ENCODE results near the gene KIF26B. TPM values are rescaled to one million over a fixed set of nuclear protein-coding genes. Genes with fewer than 3 reads are reported as not detected.

The KIF26B gene
- total RNA-seq, 3 donors from 2014 or later (not counting 1 experiment from before 2014, with no cell fraction given), result 0.16 to 0.96 (median 0.18) TPM

DNA sequence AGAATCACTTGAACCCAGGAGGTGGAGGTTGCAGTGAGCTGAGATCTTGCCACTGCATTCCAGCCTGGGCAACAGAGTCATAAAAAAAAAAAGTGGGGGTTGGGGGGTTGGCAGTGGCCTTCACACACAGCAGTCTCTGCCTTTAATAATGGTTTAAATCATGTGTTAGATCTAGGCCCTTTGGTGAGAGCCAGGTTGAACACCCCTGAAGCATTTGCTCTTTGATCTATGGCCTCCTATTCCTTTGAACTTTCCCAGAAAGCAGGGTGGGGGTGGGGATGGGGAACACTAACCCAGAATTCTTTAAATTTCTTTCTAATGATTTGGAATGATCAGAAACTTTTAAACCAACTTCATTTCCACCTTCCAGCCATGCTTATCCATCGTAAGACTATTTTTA, 313.0 kb downstream of the KIF26B start:
- Mint-ChIP-seq H3K4me3 (no peak overlapping the region), H3K9me3 (no peaks in the 10 kb centered on the region), H3K27ac (no peak overlapping the region), H3K36me3 (no peaks in the 10 kb centered on the region), H3K27me3 (ENCODE audit: low read depth in 2 of 2) (peaks cover 0 to 3% of the 10 kb centered on the region in 2 donors), H3K4me1 (peaks cover 0 to 8% of the 10 kb centered on the region in 2 donors)
- intact Hi-C loops (cut with micrococcal nuclease), result no loop called here
- H3K9me3 ChIP-seq (ENCODE audit: control insufficient read depth, insufficient read depth, low read length), result no peaks in the 10 kb centered on the region
- ATAC-seq (no peak), DNase-seq (no peak)
- WGBS (ENCODE audit: insufficient coverage), result 83% methylated on average over 1 of the region's 1 CpG
- TF ChIP-seq, protein P1, sequence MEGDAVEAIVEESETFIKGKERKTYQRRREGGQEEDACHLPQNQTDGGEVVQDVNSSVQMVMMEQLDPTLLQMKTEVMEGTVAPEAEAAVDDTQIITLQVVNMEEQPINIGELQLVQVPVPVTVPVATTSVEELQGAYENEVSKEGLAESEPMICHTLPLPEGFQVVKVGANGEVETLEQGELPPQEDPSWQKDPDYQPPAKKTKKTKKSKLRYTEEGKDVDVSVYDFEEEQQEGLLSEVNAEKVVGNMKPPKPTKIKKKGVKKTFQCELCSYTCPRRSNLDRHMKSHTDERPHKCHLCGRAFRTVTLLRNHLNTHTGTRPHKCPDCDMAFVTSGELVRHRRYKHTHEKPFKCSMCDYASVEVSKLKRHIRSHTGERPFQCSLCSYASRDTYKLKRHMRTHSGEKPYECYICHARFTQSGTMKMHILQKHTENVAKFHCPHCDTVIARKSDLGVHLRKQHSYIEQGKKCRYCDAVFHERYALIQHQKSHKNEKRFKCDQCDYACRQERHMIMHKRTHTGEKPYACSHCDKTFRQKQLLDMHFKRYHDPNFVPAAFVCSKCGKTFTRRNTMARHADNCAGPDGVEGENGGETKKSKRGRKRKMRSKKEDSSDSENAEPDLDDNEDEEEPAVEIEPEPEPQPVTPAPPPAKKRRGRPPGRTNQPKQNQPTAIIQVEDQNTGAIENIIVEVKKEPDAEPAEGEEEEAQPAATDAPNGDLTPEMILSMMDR (IDR thresholded peaks at IDR 0.05), result no peak
- H3K27me3 ChIP-seq (ENCODE audit: control insufficient read depth, insufficient read depth, low read length), result no peaks in the 10 kb centered on the region
- H3K4me3 ChIP-seq (ENCODE audit: low read length), result no peak overlapping the region
- H3K27ac ChIP-seq (ENCODE audit: low read length), result no peak overlapping the region
- H3K36me3 ChIP-seq (ENCODE audit: control insufficient read depth, insufficient read depth, low read length), result no peaks in the 10 kb centered on the region
- H3K4me1 ChIP-seq (ENCODE audit: control insufficient read depth, insufficient read depth, low read length), result no peaks in the 10 kb centered on the region

DNA sequence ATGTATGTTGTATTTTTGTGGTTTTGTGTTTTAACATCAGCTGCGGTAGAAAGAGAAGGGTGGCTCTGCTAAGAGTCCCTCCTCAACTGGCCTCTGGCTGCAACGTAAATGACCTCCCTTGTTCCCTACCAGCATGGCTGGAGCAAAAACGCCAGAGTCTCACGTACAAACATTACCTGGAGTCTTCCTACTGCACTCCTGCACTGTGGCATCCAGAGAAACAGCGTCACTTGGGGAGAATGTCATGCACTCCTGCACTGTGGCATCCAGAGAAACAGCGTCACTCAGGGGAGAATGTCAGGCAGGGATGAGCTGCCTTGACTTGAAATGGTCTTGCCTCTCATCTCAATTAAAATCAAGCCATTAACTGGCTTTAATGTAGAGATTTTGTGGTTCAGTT, 314.2 kb downstream of the KIF26B start:
- Histone ChIP-seq H3K4me3 (ENCODE audit: low read length) (no peak overlapping the region), H3K9me3 (ENCODE audit: control insufficient read depth, insufficient read depth, low read length) (no peaks in the 10 kb centered on the region), H3K27me3 (ENCODE audit: control insufficient read depth, insufficient read depth, low read length) (no peaks in the 10 kb centered on the region), H3K36me3 (ENCODE audit: control insufficient read depth, insufficient read depth, low read length) (no peaks in the 10 kb centered on the region), H3K4me1 (ENCODE audit: control insufficient read depth, insufficient read depth, low read length) (no peaks in the 10 kb centered on the region), H3K27ac (ENCODE audit: low read length) (no peak overlapping the region)
- no peak for DNase-seq
- no peaks in the 10 kb centered on the region for H3K36me3 Mint-ChIP-seq
- no peak overlapping the region for H3K27ac Mint-ChIP-seq
- intact Hi-C loops (cut with micrococcal nuclease), result no loop called here
- no peaks in the 10 kb centered on the region for H3K9me3 Mint-ChIP-seq
- H3K4me1 Mint-ChIP-seq, result peaks cover 0 to 4% of the 10 kb centered on the region in 2 donors
- no peak for ATAC-seq
- TF ChIP-seq, protein P1 (IDR thresholded peaks at IDR 0.05), result no peak
- no peak overlapping the region for H3K4me3 Mint-ChIP-seq
- peaks cover 0 to 3% of the 10 kb centered on the region in 2 donors for H3K27me3 Mint-ChIP-seq (ENCODE audit: low read depth in 2 of 2)
- WGBS (ENCODE audit: insufficient coverage), result 85% methylated on average over 6 of the region's 6 CpGs

DNA sequence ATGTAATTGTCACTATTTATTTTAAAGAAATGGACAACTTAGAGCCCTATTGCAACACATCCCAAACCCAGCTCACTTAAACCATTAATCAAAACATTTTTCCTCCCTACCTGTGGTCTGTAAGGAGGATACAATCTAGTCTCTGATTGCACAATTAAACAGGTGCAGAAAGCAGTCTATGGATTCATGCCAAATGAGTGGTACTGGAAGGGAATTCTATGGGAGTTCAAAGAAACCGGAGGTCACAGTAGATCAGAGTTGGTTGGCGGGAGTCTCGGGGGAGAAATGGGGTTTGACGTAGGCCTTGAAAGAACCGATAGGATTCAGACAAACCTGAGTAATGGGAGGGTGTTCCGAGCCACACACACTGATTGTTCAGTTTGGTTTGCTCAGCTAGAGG, 314.9 kb downstream of the KIF26B start:
- H3K4me1 ChIP-seq (ENCODE audit: control insufficient read depth, insufficient read depth, low read length), result no peaks in the 10 kb centered on the region
- ATAC-seq (no peak), DNase-seq (no peak)
- no peaks in the 10 kb centered on the region for H3K36me3 Mint-ChIP-seq
- H3K4me1 Mint-ChIP-seq, result no peaks in the 10 kb centered on the region
- H3K27ac Mint-ChIP-seq, result no peak overlapping the region
- H3K27ac ChIP-seq (ENCODE audit: low read length), result no peak overlapping the region
- no peak overlapping the region for H3K4me3 Mint-ChIP-seq
- no peaks in the 10 kb centered on the region for H3K9me3 Mint-ChIP-seq
- TF ChIP-seq, protein P1 (IDR thresholded peaks at IDR 0.05), result no peak
- H3K27me3 ChIP-seq (ENCODE audit: control insufficient read depth, insufficient read depth, low read length), result no peaks in the 10 kb centered on the region
- no peaks in the 10 kb centered on the region for H3K9me3 ChIP-seq (ENCODE audit: control insufficient read depth, insufficient read depth, low read length)
- WGBS (ENCODE audit: insufficient coverage), result 94% methylated on average over 6 of the region's 6 CpGs
- intact Hi-C loops (cut with micrococcal nuclease), result no loop called here
- no peak overlapping the region for H3K4me3 ChIP-seq (ENCODE audit: low read length)
- H3K36me3 ChIP-seq (ENCODE audit: control insufficient read depth, insufficient read depth, low read length), result no peaks in the 10 kb centered on the region
- H3K27me3 Mint-ChIP-seq (ENCODE audit: low read depth in 2 of 2), result peaks cover 0 to 4% of the 10 kb centered on the region in 2 donors

DNA sequence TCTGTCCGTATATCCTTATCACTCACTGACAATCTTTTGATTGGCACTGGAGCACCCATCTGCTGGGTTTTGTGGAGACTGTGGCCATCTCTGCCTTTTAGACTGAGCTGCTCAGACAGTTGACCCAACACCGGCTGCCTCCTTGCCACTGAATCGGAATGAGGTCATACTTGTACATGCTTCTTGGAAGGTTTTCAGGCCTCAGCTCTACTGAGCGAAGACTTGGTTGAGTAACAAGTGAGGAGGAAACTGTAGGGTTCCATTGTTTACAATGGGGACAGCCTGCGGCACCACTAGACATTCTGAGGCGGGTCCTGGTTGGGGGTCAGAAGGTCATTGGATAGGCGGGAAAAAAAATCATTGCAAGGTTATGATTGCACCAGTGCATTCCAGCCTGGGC, 320.3 kb downstream of the KIF26B start:
- intact Hi-C loops (cut with micrococcal nuclease), result no loop called here
- no peaks in the 10 kb centered on the region for H3K4me1 ChIP-seq (ENCODE audit: control insufficient read depth, insufficient read depth, low read length)
- DNase-seq (no peak), ATAC-seq (no peak)
- no peaks in the 10 kb centered on the region for H3K36me3 Mint-ChIP-seq
- H3K27ac Mint-ChIP-seq, result no peak overlapping the region
- no peaks in the 10 kb centered on the region for H3K36me3 ChIP-seq (ENCODE audit: control insufficient read depth, insufficient read depth, low read length)
- H3K9me3 Mint-ChIP-seq, result no peaks in the 10 kb centered on the region
- no peak overlapping the region for H3K4me3 Mint-ChIP-seq
- H3K4me1 Mint-ChIP-seq, result no peaks in the 10 kb centered on the region
- no peak overlapping the region for H3K4me3 ChIP-seq (ENCODE audit: low read length)
- WGBS (ENCODE audit: insufficient coverage), result 93% methylated on average over 7 of the region's 7 CpGs
- no peaks in the 10 kb centered on the region for H3K27me3 ChIP-seq (ENCODE audit: control insufficient read depth, insufficient read depth, low read length)
- H3K27ac ChIP-seq (ENCODE audit: low read length), result no peak overlapping the region
- H3K9me3 ChIP-seq (ENCODE audit: control insufficient read depth, insufficient read depth, low read length), result no peaks in the 10 kb centered on the region
- TF ChIP-seq, protein P1 (IDR thresholded peaks at IDR 0.05), result no peak
- H3K27me3 Mint-ChIP-seq (ENCODE audit: low read depth in 2 of 2), result peaks cover 0 to 2% of the 10 kb centered on the region in 2 donors
